ENCODE data around the gene PLD1. TPM values are rescaled to one million over a fixed set of nuclear protein-coding genes. Genes with fewer than 3 reads are reported as not detected.

PLD1 gene
- total and polyA plus RNA-seq, 10 of the 15 experiments (the other 5 are each of a cell fraction or from before 2014, with no cell fraction given), result 2.9 to 108 (median 3.6) TPM

- H3K4me1 ChIP-seq (ENCODE audit: control insufficient read depth, insufficient read depth, low read length), result 0 out of 2 replicates have a peak, but pooled peaks cover 3% of the 10 kb centered on the region
- H3K4me2 ChIP-seq (ENCODE audit: control insufficient read depth, insufficient read depth), result no peak overlapping the region
- H3K4me3 ChIP-seq, result no peak overlapping the region
- no peak for ATAC-seq
- no peaks in the 10 kb centered on the region for H3K9me3 ChIP-seq (replicated peaks; ENCODE audit: control insufficient read depth, insufficient read depth, low read length)
- no peaks in the 10 kb centered on the region for H4K20me1 ChIP-seq (ENCODE audit: control insufficient read depth, insufficient read depth)
- in situ Hi-C loops (cut with MboI) (no loop called here), intact Hi-C loops (cut with micrococcal nuclease; ENCODE audit: unreplicated experiment) (loop anchor here (10.0 kb wide), 2 partner anchors 194 to 434 kb away; partner anchors contain the start of gene FNDC3B)
- no peak for FAIRE-seq
- BruUV-seq (replicated peaks), result no TSS peak
- H2AFZ ChIP-seq (ENCODE audit: control insufficient read depth, low read depth, low read length), result no peak overlapping the region
- TF ChIP-seq RAD51 (IDR thresholded peaks at IDR 0.05), result no peak
- TF ChIP-seq EED (IDR thresholded peaks at IDR 0.05; ENCODE audit: low read depth), result no peak
- TF ChIP-seq, protein P1, sequence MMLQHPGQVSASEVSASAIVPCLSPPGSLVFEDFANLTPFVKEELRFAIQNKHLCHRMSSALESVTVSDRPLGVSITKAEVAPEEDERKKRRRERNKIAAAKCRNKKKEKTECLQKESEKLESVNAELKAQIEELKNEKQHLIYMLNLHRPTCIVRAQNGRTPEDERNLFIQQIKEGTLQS (IDR thresholded peaks at IDR 0.05; ENCODE audit: borderline replicate concordance, extremely low read depth, low read depth, low read length), result no peak
- TF ChIP-seq, protein P2, sequence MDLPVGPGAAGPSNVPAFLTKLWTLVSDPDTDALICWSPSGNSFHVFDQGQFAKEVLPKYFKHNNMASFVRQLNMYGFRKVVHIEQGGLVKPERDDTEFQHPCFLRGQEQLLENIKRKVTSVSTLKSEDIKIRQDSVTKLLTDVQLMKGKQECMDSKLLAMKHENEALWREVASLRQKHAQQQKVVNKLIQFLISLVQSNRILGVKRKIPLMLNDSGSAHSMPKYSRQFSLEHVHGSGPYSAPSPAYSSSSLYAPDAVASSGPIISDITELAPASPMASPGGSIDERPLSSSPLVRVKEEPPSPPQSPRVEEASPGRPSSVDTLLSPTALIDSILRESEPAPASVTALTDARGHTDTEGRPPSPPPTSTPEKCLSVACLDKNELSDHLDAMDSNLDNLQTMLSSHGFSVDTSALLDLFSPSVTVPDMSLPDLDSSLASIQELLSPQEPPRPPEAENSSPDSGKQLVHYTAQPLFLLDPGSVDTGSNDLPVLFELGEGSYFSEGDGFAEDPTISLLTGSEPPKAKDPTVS (IDR thresholded peaks at IDR 0.05; ENCODE audit: low read depth, low read length), result no peak
- no peak for TF ChIP-seq PRDM15 (CRISPR knock-in tag; IDR thresholded peaks at IDR 0.05)
- no peak for TF ChIP-seq MXI1 (IDR thresholded peaks at IDR 0.05; ENCODE audit: low read depth, low read length)
- no peak for TF ChIP-seq BRCA1 (IDR thresholded peaks at IDR 0.05; ENCODE audit: low read depth, low read length)
- TF ChIP-seq NR2C2 (IDR thresholded peaks at IDR 0.05; ENCODE audit: borderline replicate concordance, control insufficient read depth, insufficient read length, low read depth), result no peak
- H3K27ac ChIP-seq (ENCODE audit: control insufficient read depth, insufficient read depth), result no peak overlapping the region
- ChIA-PET RAD21 (ENCODE audit: unreplicated experiment) (interaction anchor here (1.6 to 5.0 kb wide), 4 partner anchors 11 to 502 kb away, joined by 4 to 26 read pairs (median 6); no protein-coding TSS in a partner anchor), CTCF (interaction anchor here (1.2 to 3.0 kb wide), 7 partner anchors 10 to 500 kb away, joined by 3 to 25 read pairs (median 7); no protein-coding TSS in a partner anchor), POLR2A (no interaction called here), SMC1A (ENCODE audit: uncharacterized antibody, unreplicated experiment) (interaction anchor here (0.9 to 3.7 kb wide), 4 partner anchors 12 to 274 kb away, joined by 3 to 23 read pairs (median 7); no protein-coding TSS in a partner anchor)
- H3K36me3 ChIP-seq (ENCODE audit: control insufficient read depth in 2 of 2, insufficient read depth in 2 of 2, low read length in 1 of 2), result no peaks in the 10 kb centered on the region
- 93% methylated on average over 2 of the region's 2 CpGs for WGBS (ENCODE audit: insufficient coverage, insufficient replicate concordance, low lambda C conversion rate, missing lambda C conversion rate)
- no peaks in the 10 kb centered on the region for H3K79me2 ChIP-seq (ENCODE audit: control insufficient read depth, insufficient read depth, low read length)
- DNase-seq (ENCODE audit: low read depth, low spot score), result no peak
- no peak overlapping the region for H3K9ac ChIP-seq (ENCODE audit: control insufficient read depth, insufficient read depth, low read length)
- H3K27me3 ChIP-seq (replicated peaks in 1 of 2; ENCODE audit: control insufficient read depth in 2 of 2, insufficient read depth in 2 of 2, low read length in 1 of 2), result no peaks in the 10 kb centered on the region
Observed at GRCh38 chr3:171840445-171840810, 30.1 kb upstream of the PLD1 start.

Data from GM12878 (cell line).